HG03469 (cell line): ENCODE data around the gene EEF2.
"Not testable (repeated sequence)": the region's sequence is repeated elsewhere in the genome, so short reads cannot be mapped to it uniquely, and the experiment has no call there.

Experiments used
- ATAC-seq: cut with Tn5 transposase; IDR thresholded peaks from one replicate; pipeline ENCODE4 v1.9.1; 2021; ENCODE audit warnings: mild to moderate bottlenecking, moderate library complexity, moderate number of reproducible peaks; ENCODE audit not compliant: unreplicated experiment

Gene EEF2

GRCh38 chr19:4015705-4016402 is 30.6 kb upstream of the EEF2 start:
- ATAC-seq = no peak

- ATAC-seq = no peak
Observed at GRCh38 chr19:4014541-4015491, 29.6 kb upstream of the EEF2 start.

GRCh38 chr19:4013886-4014540 is 28.8 kb upstream of the EEF2 start:
- ATAC-seq = no peak

- no peak for ATAC-seq
Observed at GRCh38 chr19:4012975-4013634, 27.8 kb upstream of the EEF2 start.

- ATAC-seq = no peak
Observed at GRCh38 chr19:4012092-4012974, 27.1 kb upstream of the EEF2 start.

GRCh38 chr19:4011430-4011829 is 26.2 kb upstream of the EEF2 start:
- ATAC-seq = not testable (repeated sequence)

GRCh38 chr19:4010808-4011110 is 25.5 kb upstream of the EEF2 start:
- no peak for ATAC-seq

GRCh38 chr19:4009990-4010807 is 24.9 kb upstream of the EEF2 start:
- no peak for ATAC-seq

- ATAC-seq = peak; percentile 7
Observed at GRCh38 chr19:4007836-4008539, 22.7 kb upstream of the EEF2 start.

- peak; percentile 59 for ATAC-seq
Observed at GRCh38 chr19:4007021-4007835, 22.0 kb upstream of the EEF2 start, which contains the start of gene PIAS4. PIAS4 (plus strand) TSS chr19:4007736; CDS start chr19:4007761, 25 bp downstream.

GRCh38 chr19:4005436-4005835 is 20.2 kb upstream of the EEF2 start:
- not testable (repeated sequence) for ATAC-seq

GRCh38 chr19:4000798-4001197 is 15.5 kb upstream of the EEF2 start:
- not testable (repeated sequence) for ATAC-seq

- ATAC-seq = not testable (repeated sequence)
Observed at GRCh38 chr19:3998667-3999412, 13.6 kb upstream of the EEF2 start.

- ATAC-seq = no peak
Observed at GRCh38 chr19:3995607-3996006, 10.3 kb upstream of the EEF2 start.

- no peak for ATAC-seq
Observed at GRCh38 chr19:3990815-3991117, 5.5 kb upstream of the EEF2 start.

GRCh38 chr19:3987619-3988371 is 2.5 kb upstream of the EEF2 start:
- ATAC-seq = no peak
